H1 (cell line): ENCODE data around the gene TMEM128. TPM values are rescaled to one million over a fixed set of nuclear protein-coding genes. Genes with fewer than 3 reads are reported as not detected.

ENCODE experiments used
- CTCF ChIA-PET: fragments of 300-600 bp; sonication (Branson Sonifier 250); formaldehyde crosslinking; loops from one replicate; lab custom pipeline; 2021; ENCODE audit not compliant: partially characterized antibody; lab: Charles Lee
- POLR2A ChIA-PET: fragments of 300-600 bp; sonication (Branson Sonifier 250); formaldehyde crosslinking; loops from one replicate; lab custom pipeline; 2021; ENCODE audit warnings: inconsistent platforms; ENCODE audit not compliant: partially characterized antibody; lab: Charles Lee
- DNase-seq, 2 experiments: peaks; one replicate each; pipeline versions ENCODE4 v3.0.0 to v3.0.0-alpha.2; 2010 to 2022; ENCODE audit warnings: low spot score in 2 of 2, low read depth in 1 of 2, mixed read lengths in 1 of 2
- FAIRE-seq: peaks from 2 replicates; lab custom pipeline; 2011; peaks lifted over from hg19 to GRCh38; lab: Jason Lieb, UNC
- H2AFZ ChIP-seq: 2 replicates; pipeline ENCODE4 v1.8.1; 2012; ENCODE audit warnings: low read length, inconsistent platforms
- H2AK5ac ChIP-seq: 2 replicates; pipeline ENCODE4 v1.6.1; 2013; ENCODE audit warnings: low read depth, low read length
- H2BK120ac ChIP-seq: replicated peaks from 2 replicates; pipeline ENCODE3; 2013; ENCODE audit warnings: low read depth, low read length, inconsistent platforms
- H2BK12ac ChIP-seq: 2 replicates; pipeline ENCODE4 v1.6.1; 2013; ENCODE audit warnings: low read depth, low read length
- H2BK15ac ChIP-seq: 2 replicates; pipeline ENCODE4 v1.6.1; 2013; ENCODE audit warnings: low read length
- H2BK20ac ChIP-seq: 2 replicates; pipeline ENCODE4 v1.6.1; 2013; ENCODE audit warnings: low read length
- H2BK5ac ChIP-seq: 2 replicates; pipeline ENCODE4 v1.6.1; 2013; ENCODE audit warnings: low read depth, low read length
- H3K14ac ChIP-seq: 2 replicates; pipeline ENCODE4 v1.6.1; 2013; ENCODE audit warnings: inconsistent platforms; ENCODE audit not compliant: insufficient read length
- H3K18ac ChIP-seq: 2 replicates; pipeline ENCODE4 v1.6.1; 2013; ENCODE audit warnings: low read length; ENCODE audit errors: extremely low read depth
- H3K23ac ChIP-seq: 2 replicates; pipeline ENCODE4 v1.6.1; 2013; ENCODE audit warnings: inconsistent platforms; ENCODE audit not compliant: insufficient read length
- H3K23me2 ChIP-seq: 2 replicates; pipeline ENCODE4 v1.6.1; 2013; ENCODE audit warnings: low read depth, low read length
- H3K27ac ChIP-seq: 2 replicates; pipeline ENCODE4 v1.6.1; 2011; ENCODE audit warnings: low read depth, low read length, inconsistent platforms
- H3K27me3 ChIP-seq, 4 experiments: replicated peaks in 1 of 4; 1 replicate in 1 of 4; 2 replicates in 3 of 4; pipeline versions ENCODE4 v1.6.1 to v1.8.1; 2011 to 2013; ENCODE audit warnings: low read length in 3 of 4, mild to moderate bottlenecking in 3 of 4, inconsistent platforms in 2 of 4, mixed read lengths in 2 of 4, moderate library complexity in 1 of 4; ENCODE audit not compliant: control insufficient read depth in 3 of 4, insufficient read depth in 3 of 4; ENCODE audit errors: extremely low read depth in 1 of 4
- H3K36me3 ChIP-seq, 4 experiments: 2 replicates each; pipeline versions ENCODE4 v1.6.1 to v1.8.1; 2011 to 2013; ENCODE audit warnings: mild to moderate bottlenecking in 4 of 4, low read length in 3 of 4, moderate library complexity in 2 of 4, control low read depth in 1 of 4, inconsistent platforms in 1 of 4; ENCODE audit not compliant: insufficient read depth in 4 of 4, control insufficient read depth in 2 of 4
- H3K4ac ChIP-seq: replicated peaks from 2 replicates; pipeline ENCODE3; 2013; ENCODE audit warnings: low read length, low read depth, mixed read lengths, inconsistent platforms; ENCODE audit not compliant: insufficient read length
- H3K4me1 ChIP-seq, 4 experiments: replicated peaks in 1 of 4; 1 replicate in 1 of 4; 2 replicates in 3 of 4; pipeline versions ENCODE4 v1.6.1 to v1.8.1; 2011 to 2013; ENCODE audit warnings: low read length in 3 of 4, inconsistent platforms in 2 of 4, mixed read lengths in 1 of 4; ENCODE audit not compliant: insufficient read depth in 4 of 4, control insufficient read depth in 3 of 4
- H3K4me2 ChIP-seq, 2 experiments: 2 replicates each; pipeline versions ENCODE4 v1.6.1 to v1.8.1; 2011 to 2013; ENCODE audit warnings: low read depth in 2 of 2, low read length in 2 of 2, control low read depth in 1 of 2, inconsistent platforms in 1 of 2, mild to moderate bottlenecking in 1 of 2; ENCODE audit not compliant: insufficient read depth in 1 of 2
- H3K4me3 ChIP-seq, 4 experiments: fragments of 200-600, 300-600 bp in 1 of 4; sonication (generic), shearing (Covaris generic), sonication (Bioruptor Twin) in 1 of 4; 2 replicates each; pipeline versions ENCODE4 v1.5.1 to v1.8.1; 2011 to 2016; ENCODE audit warnings: low read length in 4 of 4, low read depth in 3 of 4, control low read depth in 2 of 4, inconsistent platforms in 2 of 4, mild to moderate bottlenecking in 2 of 4, mixed read lengths in 1 of 4, moderate library complexity in 1 of 4; ENCODE audit not compliant: insufficient read depth in 2 of 4; ENCODE audit errors: extremely low read depth in 1 of 4
- H3K56ac ChIP-seq: replicated peaks from 2 replicates; pipeline ENCODE3; 2013; ENCODE audit warnings: low read depth, mild to moderate bottlenecking, mixed read lengths, low read length, inconsistent platforms; ENCODE audit not compliant: insufficient read length
- H3K79me1 ChIP-seq: 2 replicates; pipeline ENCODE4 v1.6.1; 2013; ENCODE audit warnings: low read depth, low read length, control low read depth
- H3K79me2 ChIP-seq, 2 experiments: 2 replicates each; pipeline versions ENCODE4 v1.6.1 to v1.8.1; 2012 to 2013; ENCODE audit warnings: low read length in 2 of 2, mild to moderate bottlenecking in 2 of 2, inconsistent platforms in 1 of 2; ENCODE audit not compliant: insufficient read depth in 2 of 2, control insufficient read depth in 1 of 2
- H3K9ac ChIP-seq, 4 experiments: replicated peaks in 1 of 4; 1 replicate in 1 of 4; 2 replicates in 3 of 4; pipeline versions ENCODE4 v1.6.1 to v1.8.1; 2011 to 2013; ENCODE audit warnings: low read depth in 3 of 4, low read length in 3 of 4, control low read depth in 2 of 4, mild to moderate bottlenecking in 2 of 4, moderate library complexity in 2 of 4, inconsistent platforms in 1 of 4; ENCODE audit errors: extremely low read depth in 1 of 4
- H3K9me3 ChIP-seq, 2 experiments: 2 replicates each; pipeline versions ENCODE4 v1.6.1 to v1.8.1; 2012 to 2013; ENCODE audit warnings: mild to moderate bottlenecking in 2 of 2, moderate library complexity in 2 of 2, control low read depth in 1 of 2, inconsistent platforms in 1 of 2, low read depth in 1 of 2, low read length in 1 of 2, mixed read lengths in 1 of 2; ENCODE audit not compliant: insufficient read depth in 2 of 2
- H4K20me1 ChIP-seq, 2 experiments: replicated peaks in 1 of 2; 2 replicates each; pipeline versions ENCODE3 to v1.8.1; 2011 to 2013; ENCODE audit warnings: inconsistent platforms in 2 of 2, low read length in 2 of 2, mild to moderate bottlenecking in 1 of 2; ENCODE audit not compliant: insufficient read depth in 2 of 2, control insufficient read depth in 1 of 2
- H4K5ac ChIP-seq: 2 replicates; pipeline ENCODE4 v1.6.1; 2013; ENCODE audit warnings: low read length, low read depth, mixed read lengths, inconsistent platforms; ENCODE audit not compliant: insufficient read length
- H4K8ac ChIP-seq: 2 replicates; pipeline ENCODE4 v1.8.0; 2013; ENCODE audit warnings: mild to moderate bottlenecking, moderate library complexity, low read length, inconsistent platforms; ENCODE audit not compliant: insufficient read depth; ENCODE audit errors: extremely low read depth
- H4K91ac ChIP-seq: replicated peaks from 2 replicates; pipeline ENCODE3; 2013; ENCODE audit warnings: low read length, mixed read lengths, inconsistent platforms; ENCODE audit not compliant: insufficient read length
- EZH2 ChIP-seq: fragments of 200-600 bp; sonication (generic); IDR thresholded peaks from 2 replicates; pipeline ENCODE4 v1.7.1; 2012; ENCODE audit warnings: low read depth, mild to moderate bottlenecking, moderate library complexity, low read length, inconsistent platforms; ENCODE audit not compliant: severe bottlenecking
- KDM4A ChIP-seq: IDR thresholded peaks from one replicate; pipeline ENCODE4 v1.7.1; 2012; ENCODE audit warnings: low read depth, mild to moderate bottlenecking, moderate library complexity, low read length, inconsistent platforms; ENCODE audit not compliant: severe bottlenecking
- RXRA ChIP-seq: IDR thresholded peaks from 2 replicates; pipeline ENCODE4 v1.6.1; 2011; ENCODE audit warnings: low read depth, mild to moderate bottlenecking, low read length, moderate library complexity; ENCODE audit not compliant: insufficient read depth
- SUZ12 ChIP-seq: fragments of 200-600 bp; sonication (generic); IDR thresholded peaks from 2 replicates; pipeline ENCODE4 v1.6.1; 2012; ENCODE audit warnings: mild to moderate bottlenecking, inconsistent platforms, low read length, moderate library complexity, mixed read lengths
- WGBS, 2 experiments: shearing (Covaris generic) in 1 of 2; methylation state at CpG; one replicate each; pipeline versions ENCODE4 v1.1.6 to v1.1.7; 2013 to 2015; ENCODE audit warnings: low lambda C conversion rate in 2 of 2, mixed read lengths in 2 of 2, inconsistent platforms in 1 of 2, low coverage in 1 of 2, missing lambda C conversion rate in 1 of 2; ENCODE audit not compliant: insufficient replicate concordance in 2 of 2, insufficient coverage in 1 of 2, insufficient read length in 1 of 2; ENCODE audit errors: extremely low coverage in 1 of 2, missing lambda C conversion rate in 1 of 2; 5-methylcytosine and 5-hydroxymethylcytosine counted together
- polyA plus RNA-seq, 7 experiments: library from polyadenylated mRNA; depleted of rRNA in 3 of 7; stranded (reverse) in 5 of 7; unstranded in 2 of 7; fragments of >200 nt in 5 of 7; fragments of 200-250 nt in 2 of 7; gene quantifications; 1 replicate in 5 of 7; 2 replicates in 1 of 7; 4 replicates in 1 of 7; pipeline versions ENCODE4 v1.2.1 to v1.2.3, GENCODE V29; 2011 to 2013; ENCODE audit warnings: missing spikeins in 2 of 7, mixed read lengths in 2 of 7
- total RNA-seq: library from RNA; stranded (reverse); fragmentation: NEBNext Ultra II Directional; extraction: Animal tissue kit (Norgen Biotek cat#: 25700); gene quantifications from 2 replicates; pipeline ENCODE4 v1.2.1, GENCODE V29; 2021

The TMEM128 gene
- total and polyA plus RNA-seq, 2 of the 8 experiments (the other 6 are each of a cell fraction or from before 2014, with no cell fraction given), result 17.7 to 33.6 TPM

DNA sequence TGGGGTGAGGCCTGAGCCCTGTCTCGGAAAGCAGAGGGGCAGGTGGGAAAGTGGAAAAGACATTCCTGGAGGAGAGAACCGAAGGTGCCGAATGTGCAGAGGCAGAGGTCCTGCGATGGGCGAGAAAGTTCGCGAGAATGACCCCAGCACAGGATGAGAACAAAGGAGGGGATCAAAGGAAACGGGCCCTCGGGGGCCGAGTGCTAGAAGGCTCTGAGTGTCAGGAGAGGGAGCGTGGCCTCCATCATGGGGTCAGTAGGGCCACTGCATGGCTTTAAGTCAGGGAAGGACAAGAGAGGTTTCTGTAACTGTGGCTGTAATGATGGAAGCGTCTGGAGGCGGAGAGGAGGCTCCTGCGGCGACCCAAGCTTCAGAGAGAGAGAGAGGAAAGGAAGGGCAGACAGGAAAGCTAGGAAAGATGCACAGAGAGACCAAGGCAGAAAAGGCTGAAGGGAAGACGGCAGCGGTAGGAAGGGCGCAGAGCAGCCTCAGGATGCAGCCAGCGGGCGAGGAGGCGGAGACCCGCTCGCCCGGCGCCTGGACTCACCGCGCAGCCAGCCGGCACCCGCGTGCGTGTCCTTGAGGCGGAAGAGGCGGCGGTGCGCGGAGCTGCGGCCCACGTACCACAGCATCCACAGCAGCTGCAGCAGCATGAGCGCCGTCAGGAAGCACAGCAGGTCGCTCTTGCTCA lies 22.0 kb downstream of the TMEM128 start:
- TF ChIP-seq SUZ12, result peak; percentile 78; the same call in 1 of the 2 replicates
- peak; percentile 72 for TF ChIP-seq EZH2
- no peak for TF ChIP-seq RXRA
- TF ChIP-seq KDM4A, result peak; percentile 17
- TF ChIP-seq, all 59 proteins: peak for 3
- Histone ChIP-seq H2BK120ac (no peak overlapping the region), H4K20me1 (no peaks in the 10 kb centered on the region), H3K9ac (no peak overlapping the region), H3K79me2 (no peaks in the 10 kb centered on the region), H4K5ac (no peak overlapping the region), H3K27me3 (peaks cover 40 to 59% (median 52%) of the 10 kb centered on the region in 4 experiments), H2AK5ac (no peak overlapping the region), H2BK15ac (no peak overlapping the region), H3K4me3 (peak overlapping the region in 3 of 4 experiments; percentile 19 to 52 (median 24); a peak in 4 of 8 replicates), H2BK12ac (no peak overlapping the region), H3K4me1 (peaks cover 0 to 2% (median under 1%) of the 10 kb centered on the region in 4 experiments; a peak in 2 of 7 replicates), H2BK5ac (no peak overlapping the region), H4K91ac (no peak overlapping the region), H3K23me2 (no peaks in the 10 kb centered on the region; the same call in 1 of the 2 replicates), H3K9me3 (peaks cover 0 to 5% of the 10 kb centered on the region in 2 experiments; a peak in 1 of 4 replicates), H3K79me1 (no peaks in the 10 kb centered on the region), H3K14ac (no peak overlapping the region), H3K23ac (no peak overlapping the region), H2BK20ac (no peak overlapping the region), H3K4me2 (peak overlapping the region; percentile 16 to 62; a peak in 3 of 4 replicates), H4K8ac (peak overlapping the region; percentile 5; the same call in 1 of the 2 replicates), H3K18ac (no peak overlapping the region), H3K4ac (no peak overlapping the region), H2AFZ (no peak overlapping the region), H3K36me3 (peaks cover 0 to 6% (median 0%) of the 10 kb centered on the region in 4 experiments; a peak in 1 of 8 replicates), H3K56ac (no peak overlapping the region), H3K27ac (no peak overlapping the region)
- 26% methylated on average over 37 of the region's 41 CpGs; no CpG with 5 or more reads in 1 of the 2 experiments for WGBS, 2 experiments
- DNase-seq (peak in 1 of 2 experiments; percentile 58), FAIRE-seq (no peak)
- ChIA-PET CTCF (interaction anchor here (1.4 kb wide), 1 partner anchor 43 kb away, joined by 6 read pairs; no protein-coding TSS in a partner anchor), POLR2A (no interaction called here)
